Cardiac muscle cell (in vitro differentiated cells and primary cell): ENCODE results near the gene HEBP1. TPM values are rescaled to one million over a fixed set of nuclear protein-coding genes. Genes with fewer than 3 reads are reported as not detected.

ENCODE experiments used
- DNase-seq, 2 donors: peaks; one replicate each; pipeline versions ENCODE4 v3.0.0 to v3.0.0-alpha.2; 2010 to 2017; ENCODE audit warnings: low read depth in 1 of 2, low spot score in 1 of 2
- H3K27ac ChIP-seq: fragments of 200-600 bp; sonication (generic); 2 replicates; pipeline ENCODE4 v1.5.1; 2016
- H3K27me3 ChIP-seq: fragments of 200-600 bp; sonication (generic); 2 replicates; pipeline ENCODE4 v1.6.0; 2016; ENCODE audit warnings: control low read depth
- H3K36me3 ChIP-seq: fragments of 200-600 bp; sonication (generic); 2 replicates; pipeline ENCODE4 v1.5.1; 2016; ENCODE audit warnings: control low read depth
- H3K4me1 ChIP-seq: fragments of 200-600 bp; sonication (generic); 2 replicates; pipeline ENCODE4 v1.8.1; 2017; ENCODE audit warnings: low read depth, mild to moderate bottlenecking, mixed run types
- H3K4me3 ChIP-seq: fragments of 200-600 bp; sonication (generic); 2 replicates; pipeline ENCODE4 v1.5.1; 2016; ENCODE audit warnings: mild to moderate bottlenecking
- H3K9me3 ChIP-seq: fragments of 200-600 bp; sonication (generic); 2 replicates; pipeline ENCODE4 v1.5.1; 2017; ENCODE audit warnings: low read depth, mild to moderate bottlenecking, control low read depth
- polyA plus RNA-seq: library from polyadenylated mRNA; unstranded; fragments of >200 nt; fragmentation: Nextera tagmentation; extraction: Ambion mirVana; gene quantifications from 2 replicates; pipeline ENCODE4 v1.2.1, GENCODE V29; 2016
- total RNA-seq: library from RNA; depleted of rRNA; stranded (reverse); fragments of >200 nt; gene quantifications from 2 replicates; pipeline ENCODE4 v1.2.3, GENCODE V29; 2016
- TF ChIP-seq, protein P1 (sequence below): IDR thresholded peaks from 2 replicates; pipeline ENCODE4 v1.5.1; 2012; ENCODE audit warnings: low read depth, mild to moderate bottlenecking, low read length

The HEBP1 gene
- total and polyA plus RNA-seq, 2 experiments from 2014 or later = 31.2 to 44.1 TPM

DNA sequence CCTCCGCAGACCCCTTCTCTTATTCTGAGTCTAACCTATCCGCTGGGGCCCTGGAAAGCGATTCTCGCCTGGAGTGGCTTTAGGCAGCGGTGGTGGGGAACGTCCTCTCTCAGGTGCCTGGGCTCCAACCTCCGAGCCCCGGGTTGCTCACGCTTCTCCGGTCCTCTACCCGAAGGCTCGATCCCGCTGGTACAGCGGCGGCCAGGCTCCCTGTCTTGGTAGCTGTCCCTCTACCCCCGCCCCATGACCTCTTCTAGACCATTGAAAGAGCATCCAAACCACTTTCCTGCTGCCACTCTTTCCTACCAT is 505 bp upstream of the HEBP1 start:
- Histone ChIP-seq H3K27me3 (peaks cover 9% of the 10 kb centered on the region), H3K4me1 (peaks cover 9% of the 10 kb centered on the region), H3K36me3 (no peaks in the 10 kb centered on the region), H3K9me3 (no peaks in the 10 kb centered on the region), H3K27ac (peak overlapping the region; percentile 5), H3K4me3 (peak overlapping the region; percentile 69)
- peak in 1 of 2 donors; percentile 62 for DNase-seq
- TF ChIP-seq, protein P1, sequence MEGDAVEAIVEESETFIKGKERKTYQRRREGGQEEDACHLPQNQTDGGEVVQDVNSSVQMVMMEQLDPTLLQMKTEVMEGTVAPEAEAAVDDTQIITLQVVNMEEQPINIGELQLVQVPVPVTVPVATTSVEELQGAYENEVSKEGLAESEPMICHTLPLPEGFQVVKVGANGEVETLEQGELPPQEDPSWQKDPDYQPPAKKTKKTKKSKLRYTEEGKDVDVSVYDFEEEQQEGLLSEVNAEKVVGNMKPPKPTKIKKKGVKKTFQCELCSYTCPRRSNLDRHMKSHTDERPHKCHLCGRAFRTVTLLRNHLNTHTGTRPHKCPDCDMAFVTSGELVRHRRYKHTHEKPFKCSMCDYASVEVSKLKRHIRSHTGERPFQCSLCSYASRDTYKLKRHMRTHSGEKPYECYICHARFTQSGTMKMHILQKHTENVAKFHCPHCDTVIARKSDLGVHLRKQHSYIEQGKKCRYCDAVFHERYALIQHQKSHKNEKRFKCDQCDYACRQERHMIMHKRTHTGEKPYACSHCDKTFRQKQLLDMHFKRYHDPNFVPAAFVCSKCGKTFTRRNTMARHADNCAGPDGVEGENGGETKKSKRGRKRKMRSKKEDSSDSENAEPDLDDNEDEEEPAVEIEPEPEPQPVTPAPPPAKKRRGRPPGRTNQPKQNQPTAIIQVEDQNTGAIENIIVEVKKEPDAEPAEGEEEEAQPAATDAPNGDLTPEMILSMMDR = no peak

DNA sequence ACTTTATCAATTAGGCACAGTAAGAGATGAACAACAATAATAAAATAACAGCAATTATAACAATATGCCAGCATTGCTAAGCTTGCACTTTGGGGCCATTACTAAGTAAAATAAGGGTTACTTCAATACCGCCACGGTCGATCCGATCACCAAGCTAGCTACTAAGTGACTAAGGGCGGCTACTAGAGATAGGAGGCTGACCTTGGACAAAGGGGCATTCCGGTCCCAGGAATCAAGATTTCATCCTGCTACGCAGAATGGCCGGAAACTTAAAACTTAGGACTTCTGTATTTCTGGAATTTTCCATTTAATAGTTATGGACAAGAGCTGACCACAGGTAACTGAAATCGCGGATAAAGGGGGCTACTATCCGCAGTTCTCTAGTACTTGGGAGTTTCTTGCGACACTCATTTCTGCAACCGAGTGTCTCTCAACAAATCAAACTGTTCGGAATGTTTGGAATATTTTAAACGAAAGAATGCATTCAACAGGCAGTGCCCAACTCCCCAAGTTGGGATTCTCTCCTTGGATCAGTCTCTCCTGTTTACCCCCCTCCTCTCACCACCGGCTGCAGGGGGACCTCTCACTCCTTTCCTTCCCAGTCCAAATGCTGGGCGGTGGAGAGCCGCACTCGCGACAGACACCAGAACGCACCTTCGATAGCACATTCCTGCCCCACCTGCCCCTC is 650 bp downstream of the HEBP1 start:
- Histone ChIP-seq H3K4me1 (peaks cover 9% of the 10 kb centered on the region), H3K4me3 (peak overlapping the region; percentile 69), H3K27ac (peak overlapping the region; percentile 72), H3K36me3 (no peaks in the 10 kb centered on the region), H3K9me3 (no peaks in the 10 kb centered on the region), H3K27me3 (peaks cover 9% of the 10 kb centered on the region)
- TF ChIP-seq, protein P1 = no peak
- DNase-seq = peak; percentile 41 to 44

DNA sequence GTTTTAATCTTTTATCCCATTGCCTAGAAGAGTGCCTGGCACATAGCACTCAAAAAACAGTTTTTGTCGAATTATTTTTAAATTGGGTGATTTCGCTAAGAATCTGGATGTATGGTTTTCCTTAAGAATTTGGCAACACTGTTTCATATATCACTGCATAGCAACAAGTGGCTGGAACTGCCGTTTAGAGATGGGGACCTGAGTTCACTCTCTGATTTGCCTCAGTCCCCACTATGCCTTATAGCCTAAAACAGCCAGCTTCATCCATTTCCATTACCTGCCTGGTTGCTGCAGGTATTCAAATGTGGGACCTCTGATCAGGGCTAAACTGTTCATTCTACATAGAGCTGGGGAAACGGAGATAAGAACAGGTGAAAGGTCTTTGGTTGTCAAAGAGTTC is 1.8 kb downstream of the HEBP1 start:
- no peak for DNase-seq
- no peak overlapping the region for H3K4me3 ChIP-seq
- TF ChIP-seq, protein P1 = no peak
- no peaks in the 10 kb centered on the region for H3K9me3 ChIP-seq
- no peaks in the 10 kb centered on the region for H3K36me3 ChIP-seq
- H3K27me3 ChIP-seq = peaks cover 3% of the 10 kb centered on the region
- H3K4me1 ChIP-seq = peaks cover 9% of the 10 kb centered on the region
- H3K27ac ChIP-seq = no peak overlapping the region

- Histone ChIP-seq H3K36me3 (no peaks in the 10 kb centered on the region), H3K9me3 (no peaks in the 10 kb centered on the region), H3K4me3 (no peak overlapping the region), H3K27me3 (no peaks in the 10 kb centered on the region), H3K27ac (no peak overlapping the region), H3K4me1 (peaks cover 9% of the 10 kb centered on the region)
- TF ChIP-seq, protein P1 = no peak
- DNase-seq = no peak
Observed at GRCh38 chr12:12997734-12998133, 2.3 kb downstream of the HEBP1 start.

- DNase-seq = no peak
- Histone ChIP-seq H3K36me3 (no peaks in the 10 kb centered on the region), H3K4me3 (no peak overlapping the region)
Observed at GRCh38 chr12:12997156-12997555, 2.9 kb downstream of the HEBP1 start.

More at GRCh38 chr12:12997156-12997555, 2.9 kb downstream of the HEBP1 start:
- TF ChIP-seq, protein P1 = no peak
- Histone ChIP-seq H3K27me3 (no peaks in the 10 kb centered on the region), H3K27ac (no peak overlapping the region), H3K4me1 (peaks cover 9% of the 10 kb centered on the region), H3K9me3 (no peaks in the 10 kb centered on the region)
